HG03060 (cell line): Measurements from ENCODE around the gene COPS6.

Experiments
- ATAC-seq: cut with Tn5 transposase; IDR thresholded peaks from one replicate; pipeline ENCODE4 v1.9.1; 2021; ENCODE audit warnings: low read depth, moderate number of reproducible peaks; ENCODE audit not compliant: unreplicated experiment

COPS6 gene

GRCh38 chr7:100077205-100077604 lies 11.6 kb upstream of the COPS6 start:
- no peak for ATAC-seq

GRCh38 chr7:100079024-100079560 lies 9.7 kb upstream of the COPS6 start:
- ATAC-seq: no peak

GRCh38 chr7:100080907-100081534 lies 7.7 kb upstream of the COPS6 start:
- ATAC-seq: no peak

DNA sequence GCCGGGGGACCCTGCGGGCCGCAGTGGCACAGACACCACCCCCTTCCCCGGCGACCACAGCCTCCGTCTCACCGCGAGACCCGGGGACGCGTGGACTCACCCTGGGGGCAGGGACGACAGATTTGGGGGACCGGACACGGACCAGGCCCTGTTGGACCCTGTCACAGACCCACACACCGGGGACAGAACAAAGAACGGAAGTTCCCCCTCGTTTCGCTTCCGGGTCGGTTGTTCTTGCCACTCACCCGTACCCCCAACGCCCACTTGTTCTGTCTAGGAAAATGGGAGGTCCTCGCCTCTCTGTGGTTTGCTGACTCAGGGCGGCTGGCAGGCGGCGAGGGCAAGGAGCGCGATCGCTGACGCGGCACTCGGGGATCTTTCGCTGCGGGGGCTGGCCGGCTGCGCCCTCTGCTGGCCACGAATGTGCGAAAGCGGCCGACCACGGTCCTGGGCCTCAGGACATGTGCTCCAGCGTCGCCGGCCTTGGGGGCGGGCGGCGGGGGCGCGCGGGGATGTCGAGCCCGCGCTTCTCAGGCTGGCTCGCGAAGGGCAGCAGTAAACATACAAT lies 7.2 kb upstream of the COPS6 start, which contains the start of gene ZNF3:
TSS of gene ZNF3 (minus strand) at position 189 of the 568 bp plus-strand sequence. CDS start 4,366 bp downstream, outside the sequence.
- ATAC-seq: peak; percentile 84

DNA sequence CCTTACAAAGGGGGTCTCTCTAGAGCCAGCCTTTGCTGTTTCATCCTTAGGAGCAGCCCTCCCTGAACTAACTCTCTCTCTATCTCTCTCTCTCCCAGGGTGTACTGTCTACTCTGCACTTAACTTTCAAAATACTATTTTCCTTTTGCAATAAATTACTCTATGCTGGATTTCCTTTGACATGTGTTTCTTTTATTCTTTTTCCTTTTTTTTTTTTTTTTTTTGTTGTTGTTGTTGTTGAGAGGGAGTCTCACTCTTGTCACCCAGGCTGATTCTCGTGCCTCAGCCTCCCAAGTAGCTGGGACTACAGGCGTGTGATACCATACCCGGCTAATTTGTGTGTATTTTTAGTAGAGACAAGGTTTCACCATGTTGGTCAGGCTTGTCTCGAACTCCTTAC lies 5.8 kb upstream of the COPS6 start:
- no peak for ATAC-seq

- ATAC-seq: no peak
Observed at GRCh38 chr7:100085515-100085914, 3.3 kb upstream of the COPS6 start.

DNA sequence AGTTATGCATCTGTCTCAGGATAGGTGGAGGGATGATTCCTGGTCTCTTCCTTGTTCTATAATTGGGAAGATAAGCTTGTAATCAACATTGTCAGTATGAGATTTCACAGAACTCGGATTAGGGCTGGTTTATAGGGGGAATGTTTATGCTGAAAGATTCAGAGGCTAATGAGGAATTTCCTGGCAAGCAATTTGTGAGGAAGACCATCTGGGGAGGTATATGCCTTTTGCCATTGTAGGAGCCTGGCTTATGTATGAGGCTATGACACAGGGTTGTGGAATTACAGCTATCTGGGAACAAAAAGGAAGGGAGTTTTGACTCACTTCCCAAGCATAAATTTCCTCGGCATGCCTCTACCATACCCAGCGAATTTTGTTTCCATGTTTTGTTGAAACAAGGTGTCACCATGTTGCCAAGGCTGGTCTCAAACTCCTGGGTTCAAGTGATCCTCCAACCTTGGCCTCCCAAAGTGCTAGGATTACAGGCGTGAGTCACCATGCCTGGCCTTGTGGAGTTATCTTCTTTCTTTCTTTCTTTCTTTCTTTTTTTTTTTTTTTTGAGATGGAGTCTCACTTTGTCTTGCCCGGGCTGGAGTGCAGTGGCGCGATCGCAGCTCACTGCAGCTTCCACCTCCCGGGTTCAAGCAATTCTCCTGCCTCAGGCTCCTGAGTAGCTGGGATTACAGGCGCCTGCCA lies 1.6 kb upstream of the COPS6 start:
- no peak for ATAC-seq

DNA sequence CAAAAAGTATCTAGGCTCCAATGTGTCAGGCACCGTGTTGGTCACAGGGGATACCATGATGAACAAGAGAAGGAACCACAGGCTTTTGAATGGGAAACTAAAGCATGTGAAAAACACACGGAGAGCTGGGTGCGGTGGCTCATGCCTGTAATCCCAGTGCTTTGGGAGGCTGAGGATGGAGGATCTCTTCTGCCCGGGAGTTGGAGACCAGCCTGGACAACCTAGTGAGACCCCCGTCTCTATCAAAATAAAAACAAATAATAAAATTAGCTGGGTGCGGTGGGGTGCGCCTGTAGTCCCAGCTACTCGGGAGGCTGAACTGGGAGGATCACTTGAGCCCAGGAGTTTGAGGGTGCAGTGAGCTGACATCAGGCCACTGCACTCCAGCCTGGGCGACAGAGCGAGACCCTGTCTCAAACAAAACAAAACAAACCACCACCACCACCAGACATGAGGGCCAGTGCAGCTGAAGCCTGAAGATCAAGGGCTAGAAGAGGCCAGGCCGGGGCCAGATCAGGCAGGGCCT lies 611 bp upstream of the COPS6 start:
- no peak for ATAC-seq

GRCh38 chr7:100089458-100090196 lies 858 bp downstream of the COPS6 start:
- no peak for ATAC-seq

GRCh38 chr7:100090527-100091410 lies 2.0 kb downstream of the COPS6 start:
- no peak for ATAC-seq

GRCh38 chr7:100091411-100092181 lies 2.8 kb downstream of the COPS6 start:
- no peak for ATAC-seq

DNA sequence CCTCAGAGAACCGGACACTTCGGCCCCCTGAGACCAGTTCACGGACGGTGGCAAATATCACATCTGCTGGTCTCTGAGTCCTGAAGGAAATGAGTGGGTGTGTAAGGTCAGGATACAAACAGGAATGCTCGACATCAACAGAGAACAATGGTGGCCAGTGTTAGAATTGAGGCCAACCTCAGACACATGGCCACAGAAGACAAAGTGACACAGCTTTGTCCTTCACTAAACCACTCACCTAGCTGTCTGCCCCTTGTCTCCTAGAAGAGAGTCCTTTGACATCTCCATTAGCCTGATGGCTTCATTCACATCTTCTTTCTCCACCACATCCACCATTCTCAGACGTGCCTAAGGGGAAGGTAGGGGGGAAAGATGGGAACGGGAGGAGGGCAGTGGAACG lies 4.3 kb downstream of the COPS6 start:
- no peak for ATAC-seq

- no peak for ATAC-seq
Observed at GRCh38 chr7:100093498-100093897, 4.7 kb downstream of the COPS6 start.

DNA sequence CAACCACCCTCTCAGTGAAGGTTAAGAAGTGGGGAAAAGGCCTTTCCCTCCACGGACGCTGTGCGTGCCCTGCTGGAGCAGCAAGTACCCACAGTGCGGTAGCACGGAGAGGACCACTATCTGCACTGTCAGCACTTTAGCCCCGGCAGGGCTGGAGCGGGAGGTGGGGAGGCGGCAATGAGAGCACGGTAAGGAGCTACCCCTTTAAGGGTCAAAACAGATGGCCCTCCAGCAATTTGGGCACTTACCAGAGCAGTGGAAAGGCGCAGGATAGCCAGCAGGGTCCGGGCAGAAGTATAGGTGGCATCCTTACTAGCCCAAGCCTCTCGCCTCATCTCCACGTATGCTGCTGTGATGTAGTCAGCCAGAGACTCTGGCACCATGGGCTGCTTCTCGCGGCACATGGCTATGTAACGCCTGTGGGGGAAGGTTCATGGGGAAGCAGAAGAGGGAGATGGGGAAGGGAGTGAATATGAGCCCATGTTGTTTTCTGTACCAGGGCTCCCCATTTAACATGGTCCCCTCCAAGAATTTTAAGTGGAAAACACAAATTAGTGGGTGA lies 5.2 kb downstream of the COPS6 start:
- ATAC-seq: no peak

DNA sequence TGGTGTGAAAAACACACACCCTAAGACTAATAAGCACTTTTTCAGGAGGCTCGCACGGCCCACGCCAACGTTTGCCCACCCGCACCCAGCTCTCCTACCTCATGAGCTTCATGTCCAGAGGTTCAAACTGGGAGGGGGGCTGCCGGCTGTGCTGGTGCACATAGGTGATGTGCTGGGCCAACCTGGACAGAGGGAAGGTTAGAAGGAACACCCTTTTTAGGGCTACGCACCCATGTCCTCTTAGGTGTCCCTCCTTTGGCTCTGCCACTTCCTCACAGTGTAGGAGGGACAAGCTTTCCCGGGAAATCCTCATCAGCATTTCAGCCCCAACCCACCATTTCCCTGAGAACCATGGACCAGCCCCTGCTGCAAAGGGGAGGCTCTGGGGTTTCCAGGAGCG lies 6.5 kb downstream of the COPS6 start:
- ATAC-seq: no peak

DNA sequence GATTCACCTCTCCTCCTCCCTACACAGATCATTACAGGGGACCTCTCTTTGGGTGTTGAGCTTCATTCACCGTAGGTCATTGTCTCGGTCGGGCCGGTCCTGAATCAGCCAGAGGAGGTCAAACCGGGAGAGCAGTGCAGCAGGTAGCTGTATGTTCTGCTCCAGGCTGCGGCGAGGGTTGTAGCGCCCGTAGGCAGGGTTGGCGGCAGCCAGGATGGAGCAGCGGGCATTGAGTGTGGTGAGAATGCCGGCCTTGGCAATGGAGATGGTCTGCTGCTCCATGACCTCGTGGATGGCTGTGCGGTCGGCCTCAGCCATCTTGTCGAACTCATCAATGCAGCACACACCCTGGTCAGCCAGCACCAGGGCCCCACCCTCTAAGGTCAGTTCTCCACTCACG lies 6.9 kb downstream of the COPS6 start:
- ATAC-seq: no peak

- ATAC-seq: no peak
Observed at GRCh38 chr7:100098913-100099312, 10.1 kb downstream of the COPS6 start.

DNA sequence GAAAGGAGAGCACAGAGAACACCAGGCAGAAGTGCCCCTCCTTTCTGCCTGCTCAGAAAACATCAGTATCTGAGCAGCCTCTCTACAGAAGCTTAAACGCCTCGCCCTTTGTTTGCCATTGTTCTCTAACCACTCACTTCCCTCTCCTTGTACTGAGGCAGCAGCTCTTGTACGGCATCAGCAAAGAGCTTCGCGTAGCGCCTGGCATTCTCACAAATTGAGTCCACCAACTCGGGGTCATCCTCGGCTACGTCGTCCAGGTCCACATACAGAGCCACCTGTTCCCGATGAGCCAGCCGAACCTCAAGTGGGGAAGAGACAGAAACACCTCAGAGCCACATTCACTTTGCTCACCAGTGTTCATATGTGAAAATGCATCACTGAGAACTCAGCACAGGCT lies 10.7 kb downstream of the COPS6 start:
- no peak for ATAC-seq
